ENCODE data around the gene ELF2.
"Not testable (repeated sequence)": the region's sequence is repeated elsewhere in the genome, so short reads cannot be mapped to it uniquely, and the experiment has no call there.

The ELF2 gene

GRCh38 chr4:139184129-139184528, 7.1 kb upstream of the ELF2 start:
- no peak for DNase-seq

- DNase-seq: peak; percentile 27 to 98 (median 90)
Observed at GRCh38 chr4:139177869-139178619, 1.0 kb upstream of the ELF2 start.

- DNase-seq: peak; percentile 29 to 93 (median 74)
Observed at GRCh38 chr4:139176302-139177048, 543 bp downstream of the ELF2 start.

- DNase-seq: peak in 4 of 14 donors; percentile 37 to 60 (median 54)
Observed at GRCh38 chr4:139175646-139176301, 1.2 kb downstream of the ELF2 start.

GRCh38 chr4:139171876-139172691, 4.9 kb downstream of the ELF2 start:
- no peak for DNase-seq

GRCh38 chr4:139170932-139171331, 6.1 kb downstream of the ELF2 start:
- DNase-seq: no peak

- DNase-seq: no peak
Observed at GRCh38 chr4:139167774-139168444, 9.1 kb downstream of the ELF2 start.

GRCh38 chr4:139164731-139165130, 12.3 kb downstream of the ELF2 start:
- DNase-seq: no peak

GRCh38 chr4:139163806-139164206, 13.2 kb downstream of the ELF2 start:
- DNase-seq: no peak

- not testable (repeated sequence) for DNase-seq
Observed at GRCh38 chr4:139157977-139158376, 19.0 kb downstream of the ELF2 start.

GRCh38 chr4:139154952-139155557, 22.0 kb downstream of the ELF2 start:
- no peak for DNase-seq

GRCh38 chr4:139154538-139154937, 22.5 kb downstream of the ELF2 start:
- no peak for DNase-seq

GRCh38 chr4:139154134-139154421, 22.9 kb downstream of the ELF2 start:
- no peak for DNase-seq

GRCh38 chr4:139153411-139154133, 23.4 kb downstream of the ELF2 start:
- DNase-seq: no peak

- no peak for DNase-seq
Observed at GRCh38 chr4:139152249-139152648, 24.8 kb downstream of the ELF2 start.

- DNase-seq: no peak
Observed at GRCh38 chr4:139146926-139147629, 29.9 kb downstream of the ELF2 start.

- DNase-seq: no peak
Observed at GRCh38 chr4:139145552-139145932, 31.5 kb downstream of the ELF2 start.

- DNase-seq: no peak
Observed at GRCh38 chr4:139144911-139145551, 32.0 kb downstream of the ELF2 start.

- DNase-seq: no peak
Observed at GRCh38 chr4:139144161-139144859, 32.7 kb downstream of the ELF2 start.

Data from C1 segment of cervical spinal cord (tissue), 14 donors.